HepG2 (cell line): ENCODE measurements around the gene CARMIL1. TPM values are rescaled to one million over a fixed set of nuclear protein-coding genes. Genes with fewer than 3 reads are reported as not detected.

ENCODE experiments used
- ATAC-seq: fragments of 200-7000 bp; cut with Tn5 transposase; 3 replicates; pipeline ENCODE4 v1.9.1; 2020; ENCODE audit warnings: mild to moderate bottlenecking, moderate library complexity
- BruUV-seq: library from RNA; stranded (reverse); fragments of 400-500 nt; replicated peaks from 2 replicates; lab custom pipeline; 2021; lab: Mats Ljungman, UMichigan
- CTCF ChIA-PET: fragments of 300-600 bp; formaldehyde crosslinking; extraction: SDS; loops from one replicate; lab custom pipeline; 2021; ENCODE audit warnings: low total read pairs, inconsistent platforms, low intra/inter-chr PET ratio; lab: Yijun Ruan, JAX
- POLR2A ChIA-PET: fragments of 350-600 bp; sonication (Branson Sonifier 250); formaldehyde crosslinking; loops from one replicate; lab custom pipeline; 2020; ENCODE audit warnings: antibody characterized with exemption, inconsistent platforms; lab: Yijun Ruan, JAX
- DNase-seq: peaks from one replicate; pipeline ENCODE4 v3.0.0-alpha.2; 2015; ENCODE audit warnings: low spot score
- FAIRE-seq: peaks from 3 replicates; lab custom pipeline; 2011; peaks lifted over from hg19 to GRCh38; lab: Jason Lieb, UNC
- H2AFZ ChIP-seq: one replicate; pipeline ENCODE4 v1.6.1; 2011; ENCODE audit warnings: low read length, inconsistent platforms
- H3K27ac ChIP-seq: fragments of 300-600 bp; 3 replicates; pipeline ENCODE4 v1.8.0; 2011; ENCODE audit warnings: mixed run types, mild to moderate bottlenecking, mixed read lengths, low read length, inconsistent platforms; ENCODE audit not compliant: insufficient read depth; ENCODE audit errors: extremely low read length
- H3K27me3 ChIP-seq, 2 experiments: fragments of 200-600 bp in 1 of 2; 2 replicates in 1 of 2; 3 replicates in 1 of 2; pipeline versions ENCODE4 v1.6.0 to v1.8.0; 2011; ENCODE audit warnings: low read length in 2 of 2, mild to moderate bottlenecking in 2 of 2, moderate library complexity in 2 of 2, inconsistent platforms in 1 of 2; ENCODE audit not compliant: insufficient read depth in 2 of 2, control insufficient read depth in 1 of 2
- H3K36me3 ChIP-seq, 2 experiments: fragments of 200-600 bp in 1 of 2; replicated peaks in 1 of 2; 2 replicates in 1 of 2; 3 replicates in 1 of 2; pipeline versions ENCODE4 v1.5.1 to v1.8.0; 2011; ENCODE audit warnings: low read length in 2 of 2, inconsistent platforms in 1 of 2; ENCODE audit not compliant: insufficient read depth in 2 of 2, control insufficient read depth in 1 of 2
- H3K4me1 ChIP-seq: 2 replicates; pipeline ENCODE4 v1.5.1; 2012; ENCODE audit warnings: low read length, inconsistent platforms; ENCODE audit not compliant: insufficient read depth
- H3K4me2 ChIP-seq: 2 replicates; pipeline ENCODE4 v1.6.0; 2011; ENCODE audit warnings: low read depth, low read length, inconsistent platforms
- H3K4me3 ChIP-seq, 3 experiments: fragments of 200-600 bp in 1 of 3; sonication (generic), shearing (Covaris generic) in 1 of 3; replicated peaks in 1 of 3; 2 replicates each; pipeline ENCODE4 v1.5.1; 2011 to 2016; ENCODE audit warnings: low read length in 3 of 3, inconsistent platforms in 2 of 3, low read depth in 2 of 3, mild to moderate bottlenecking in 2 of 3, control low read depth in 1 of 3, mixed read lengths in 1 of 3; ENCODE audit not compliant: insufficient read depth in 1 of 3
- H3K79me2 ChIP-seq: one replicate; pipeline ENCODE4 v1.6.1; 2011; ENCODE audit warnings: low read length, inconsistent platforms; ENCODE audit not compliant: insufficient read depth
- H3K9ac ChIP-seq: 2 replicates; pipeline ENCODE4 v1.6.0; 2011; ENCODE audit warnings: mild to moderate bottlenecking, low read depth, low read length, inconsistent platforms; ENCODE audit not compliant: insufficient read depth
- H3K9me3 ChIP-seq: 2 replicates; pipeline ENCODE4 v1.5.1; 2012; ENCODE audit warnings: mild to moderate bottlenecking, low read length
- H4K20me1 ChIP-seq: 2 replicates; pipeline ENCODE4 v1.6.0; 2011; ENCODE audit warnings: inconsistent platforms, mild to moderate bottlenecking, low read length, moderate library complexity; ENCODE audit not compliant: insufficient read depth
- ATF7 ChIP-seq, 2 experiments: fragments of 450-650 bp in 1 of 2; sonication (generic) in 1 of 2; formaldehyde crosslinking in 1 of 2; IDR thresholded peaks; 2 replicates each; pipeline versions ENCODE4 v1.4.0 to v1.6.1; 2016 to 2020; ENCODE audit warnings: antibody characterized with exemption in 1 of 2, mild to moderate bottlenecking in 1 of 2, missing genetic modification reagents in 1 of 2
- FOXJ3 ChIP-seq: sonication (generic); formaldehyde crosslinking; IDR thresholded peaks from 2 replicates; pipeline ENCODE4 v1.4.0; 2020; ENCODE audit warnings: missing genetic modification reagents, mild to moderate bottlenecking, borderline replicate concordance
- GLI4 ChIP-seq: sonication (generic); formaldehyde crosslinking; IDR thresholded peaks from 2 replicates; pipeline ENCODE4 v1.5.1; 2020; ENCODE audit warnings: missing genetic modification reagents, mild to moderate bottlenecking, moderate library complexity, borderline replicate concordance
- ISL2 ChIP-seq: sonication (generic); formaldehyde crosslinking; IDR thresholded peaks from 2 replicates; pipeline ENCODE4 v1.5.0; 2020; ENCODE audit warnings: missing genetic modification reagents
- SALL2 ChIP-seq: sonication (generic); formaldehyde crosslinking; IDR thresholded peaks from 2 replicates; pipeline ENCODE4 v1.8.1; 2023; ENCODE audit warnings: mild to moderate bottlenecking, missing genetic modification reagents, inconsistent platforms
- SPEN ChIP-seq: sonication (generic); formaldehyde crosslinking; IDR thresholded peaks from 2 replicates; pipeline ENCODE4 v1.5.1; 2020; ENCODE audit warnings: low read depth, mild to moderate bottlenecking, missing genetic modification reagents
- TRIM24 ChIP-seq: sonication (generic); formaldehyde crosslinking; IDR thresholded peaks from 2 replicates; pipeline ENCODE4 v1.8.0; 2022; ENCODE audit warnings: mild to moderate bottlenecking, missing genetic modification reagents
- U2AF1 ChIP-seq: fragments of 200-400 bp; formaldehyde crosslinking; optimal IDR thresholded peaks from 2 replicates; pipeline ENCODE3; 2017; ENCODE audit warnings: mild to moderate bottlenecking, low read depth, low read length
- ZBTB7A ChIP-seq: sonication (generic); formaldehyde crosslinking; IDR thresholded peaks from 2 replicates; pipeline ENCODE4 v1.8.0; 2022; ENCODE audit warnings: mild to moderate bottlenecking, missing genetic modification reagents
- ZNF12 ChIP-seq: sonication (generic); formaldehyde crosslinking; IDR thresholded peaks from 2 replicates; pipeline ENCODE4 v1.5.0; 2020; ENCODE audit warnings: missing genetic modification reagents
- ZNF205 ChIP-seq: IDR thresholded peaks from 2 replicates; pipeline ENCODE4 v1.6.1; 2018; ENCODE audit warnings: missing biosample characterization, missing genetic modification reagents
- ZNF432 ChIP-seq: sonication (generic); formaldehyde crosslinking; IDR thresholded peaks from 2 replicates; pipeline ENCODE4 v1.5.0; 2020; ENCODE audit warnings: missing genetic modification reagents, mild to moderate bottlenecking, borderline replicate concordance
- WGBS: methylation state at CpG from one replicate; pipeline ENCODE4 v1.1.6; 2017; ENCODE audit warnings: low lambda C conversion rate; 5-methylcytosine and 5-hydroxymethylcytosine counted together
- in situ Hi-C: cut with HindIII; loops from 2 replicates; pipeline ENCODE4 v1.10.0; 2017; ENCODE audit warnings: low pct_unique_long_range_greater_than_20kb; ENCODE audit not compliant: extremely low pct_ligation_motif_present
- intact Hi-C: fragments of 100-400 bp; cut with micrococcal nuclease; formaldehyde crosslinking; loops from one replicate; pipeline ENCODE4 v1.10.0; 2022; ENCODE audit not compliant: unreplicated experiment
- polyA plus RNA-seq, 8 experiments: library from polyadenylated mRNA; depleted of rRNA in 3 of 8; stranded (reverse) in 7 of 8; unstranded in 1 of 8; fragments of >200 nt; fragmentation: Illumina TruSeq in 4 of 8; extraction: Trizol in 4 of 8; gene quantifications; 2 replicates each; pipeline versions ENCODE4 v1.2.1 to v1.2.3, GENCODE V29; 2011 to 2016; ENCODE audit warnings: low read depth in 4 of 8, missing spikeins in 1 of 8, mixed read lengths in 1 of 8; ENCODE audit not compliant: insufficient read depth in 1 of 8
- total RNA-seq, 5 experiments: library from RNA; depleted of rRNA; stranded (reverse); fragments of >200 nt; fragmentation: Illumina TruSeq; extraction: Trizol; gene quantifications; 2 replicates each; pipeline ENCODE4 v1.2.3, GENCODE V29; 2016; ENCODE audit warnings: low read depth in 1 of 5
- TF ChIP-seq, protein P1 (sequence below): sonication (generic); formaldehyde crosslinking; IDR thresholded peaks from 2 replicates; pipeline ENCODE4 v1.5.0; 2020; ENCODE audit warnings: missing genetic modification reagents
- TF ChIP-seq, protein P2 (sequence below): sonication (generic); formaldehyde crosslinking; conservative IDR thresholded peaks from 2 replicates; pipeline ENCODE4 v1.4.0; 2020; ENCODE audit warnings: missing genetic modification reagents
- TF ChIP-seq, protein P3 (sequence below): sonication (generic); formaldehyde crosslinking; IDR thresholded peaks from 2 replicates; pipeline ENCODE4 v1.4.0; 2020; ENCODE audit warnings: mild to moderate bottlenecking, missing genetic modification reagents

Gene CARMIL1
- total and polyA plus RNA-seq, 2 of the 13 experiments (the other 11 are each of a cell fraction or from before 2014, with no cell fraction given): 1.8 to 2.6 TPM

DNA sequence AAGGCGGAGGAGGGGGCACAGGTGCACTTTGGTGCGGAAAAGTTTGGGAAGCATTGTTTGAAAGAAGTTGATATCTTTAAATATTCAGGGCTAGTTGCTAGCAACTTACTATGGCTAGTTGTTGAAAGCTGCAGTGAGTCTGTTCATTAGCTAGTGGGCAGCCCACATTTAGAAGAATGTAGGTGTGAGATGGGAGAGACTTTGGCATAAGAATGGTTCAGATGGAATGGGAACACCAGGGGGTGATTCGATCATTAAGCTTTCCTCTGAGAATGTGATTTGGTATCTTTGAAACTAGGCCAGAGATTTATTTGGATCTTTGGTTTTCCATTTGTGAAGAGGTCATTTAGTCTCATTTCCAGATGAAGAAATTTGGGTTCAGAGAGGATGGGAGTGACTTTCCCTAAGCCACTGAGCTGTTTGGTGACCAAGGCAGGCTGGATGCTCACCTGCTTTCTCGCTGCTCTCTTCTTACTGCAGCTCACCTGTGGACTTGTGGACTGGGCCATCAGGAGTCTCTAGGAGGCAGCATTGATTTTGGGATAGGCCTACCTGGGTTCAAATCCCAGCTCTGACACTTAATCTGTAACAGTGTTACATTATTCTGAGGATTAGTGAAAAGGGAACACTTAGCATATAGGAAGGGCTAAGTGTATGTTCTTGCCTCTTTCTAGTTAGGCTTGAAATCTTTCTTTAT is 62.9 kb downstream of the CARMIL1 start:
- CTCF ChIA-PET: no interaction called here
- no peak for ATAC-seq
- H3K9me3 ChIP-seq: no peaks in the 10 kb centered on the region
- TF ChIP-seq TRIM24 (CRISPR knock-in tag) (no peak), ZBTB7A (CRISPR knock-in tag) (no peak), GLI4 (CRISPR knock-in tag) (no peak), ZNF205 (CRISPR knock-in tag) (no peak), ATF7 (IDR thresholded peaks at IDR 0.05) (no peak), ATF7 (CRISPR knock-in tag; IDR thresholded peaks at IDR 0.05) (no peak), U2AF1 (no peak), SPEN (no peak), ISL2 (CRISPR knock-in tag) (no peak), SALL2 (CRISPR knock-in tag) (no peak), ZNF12 (CRISPR knock-in tag) (no peak), ZNF432 (CRISPR knock-in tag) (no peak), FOXJ3 (CRISPR knock-in tag) (no peak)
- TF ChIP-seq, protein P1, sequence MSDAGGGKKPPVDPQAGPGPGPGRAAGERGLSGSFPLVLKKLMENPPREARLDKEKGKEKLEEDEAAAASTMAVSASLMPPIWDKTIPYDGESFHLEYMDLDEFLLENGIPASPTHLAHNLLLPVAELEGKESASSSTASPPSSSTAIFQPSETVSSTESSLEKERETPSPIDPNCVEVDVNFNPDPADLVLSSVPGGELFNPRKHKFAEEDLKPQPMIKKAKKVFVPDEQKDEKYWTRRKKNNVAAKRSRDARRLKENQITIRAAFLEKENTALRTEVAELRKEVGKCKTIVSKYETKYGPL (CRISPR knock-in tag): no peak
- TF ChIP-seq, protein P2, sequence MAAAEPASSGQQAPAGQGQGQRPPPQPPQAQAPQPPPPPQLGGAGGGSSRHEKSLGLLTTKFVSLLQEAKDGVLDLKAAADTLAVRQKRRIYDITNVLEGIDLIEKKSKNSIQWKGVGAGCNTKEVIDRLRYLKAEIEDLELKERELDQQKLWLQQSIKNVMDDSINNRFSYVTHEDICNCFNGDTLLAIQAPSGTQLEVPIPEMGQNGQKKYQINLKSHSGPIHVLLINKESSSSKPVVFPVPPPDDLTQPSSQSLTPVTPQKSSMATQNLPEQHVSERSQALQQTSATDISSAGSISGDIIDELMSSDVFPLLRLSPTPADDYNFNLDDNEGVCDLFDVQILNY (CRISPR knock-in tag): no peak
- TF ChIP-seq, protein P3, sequence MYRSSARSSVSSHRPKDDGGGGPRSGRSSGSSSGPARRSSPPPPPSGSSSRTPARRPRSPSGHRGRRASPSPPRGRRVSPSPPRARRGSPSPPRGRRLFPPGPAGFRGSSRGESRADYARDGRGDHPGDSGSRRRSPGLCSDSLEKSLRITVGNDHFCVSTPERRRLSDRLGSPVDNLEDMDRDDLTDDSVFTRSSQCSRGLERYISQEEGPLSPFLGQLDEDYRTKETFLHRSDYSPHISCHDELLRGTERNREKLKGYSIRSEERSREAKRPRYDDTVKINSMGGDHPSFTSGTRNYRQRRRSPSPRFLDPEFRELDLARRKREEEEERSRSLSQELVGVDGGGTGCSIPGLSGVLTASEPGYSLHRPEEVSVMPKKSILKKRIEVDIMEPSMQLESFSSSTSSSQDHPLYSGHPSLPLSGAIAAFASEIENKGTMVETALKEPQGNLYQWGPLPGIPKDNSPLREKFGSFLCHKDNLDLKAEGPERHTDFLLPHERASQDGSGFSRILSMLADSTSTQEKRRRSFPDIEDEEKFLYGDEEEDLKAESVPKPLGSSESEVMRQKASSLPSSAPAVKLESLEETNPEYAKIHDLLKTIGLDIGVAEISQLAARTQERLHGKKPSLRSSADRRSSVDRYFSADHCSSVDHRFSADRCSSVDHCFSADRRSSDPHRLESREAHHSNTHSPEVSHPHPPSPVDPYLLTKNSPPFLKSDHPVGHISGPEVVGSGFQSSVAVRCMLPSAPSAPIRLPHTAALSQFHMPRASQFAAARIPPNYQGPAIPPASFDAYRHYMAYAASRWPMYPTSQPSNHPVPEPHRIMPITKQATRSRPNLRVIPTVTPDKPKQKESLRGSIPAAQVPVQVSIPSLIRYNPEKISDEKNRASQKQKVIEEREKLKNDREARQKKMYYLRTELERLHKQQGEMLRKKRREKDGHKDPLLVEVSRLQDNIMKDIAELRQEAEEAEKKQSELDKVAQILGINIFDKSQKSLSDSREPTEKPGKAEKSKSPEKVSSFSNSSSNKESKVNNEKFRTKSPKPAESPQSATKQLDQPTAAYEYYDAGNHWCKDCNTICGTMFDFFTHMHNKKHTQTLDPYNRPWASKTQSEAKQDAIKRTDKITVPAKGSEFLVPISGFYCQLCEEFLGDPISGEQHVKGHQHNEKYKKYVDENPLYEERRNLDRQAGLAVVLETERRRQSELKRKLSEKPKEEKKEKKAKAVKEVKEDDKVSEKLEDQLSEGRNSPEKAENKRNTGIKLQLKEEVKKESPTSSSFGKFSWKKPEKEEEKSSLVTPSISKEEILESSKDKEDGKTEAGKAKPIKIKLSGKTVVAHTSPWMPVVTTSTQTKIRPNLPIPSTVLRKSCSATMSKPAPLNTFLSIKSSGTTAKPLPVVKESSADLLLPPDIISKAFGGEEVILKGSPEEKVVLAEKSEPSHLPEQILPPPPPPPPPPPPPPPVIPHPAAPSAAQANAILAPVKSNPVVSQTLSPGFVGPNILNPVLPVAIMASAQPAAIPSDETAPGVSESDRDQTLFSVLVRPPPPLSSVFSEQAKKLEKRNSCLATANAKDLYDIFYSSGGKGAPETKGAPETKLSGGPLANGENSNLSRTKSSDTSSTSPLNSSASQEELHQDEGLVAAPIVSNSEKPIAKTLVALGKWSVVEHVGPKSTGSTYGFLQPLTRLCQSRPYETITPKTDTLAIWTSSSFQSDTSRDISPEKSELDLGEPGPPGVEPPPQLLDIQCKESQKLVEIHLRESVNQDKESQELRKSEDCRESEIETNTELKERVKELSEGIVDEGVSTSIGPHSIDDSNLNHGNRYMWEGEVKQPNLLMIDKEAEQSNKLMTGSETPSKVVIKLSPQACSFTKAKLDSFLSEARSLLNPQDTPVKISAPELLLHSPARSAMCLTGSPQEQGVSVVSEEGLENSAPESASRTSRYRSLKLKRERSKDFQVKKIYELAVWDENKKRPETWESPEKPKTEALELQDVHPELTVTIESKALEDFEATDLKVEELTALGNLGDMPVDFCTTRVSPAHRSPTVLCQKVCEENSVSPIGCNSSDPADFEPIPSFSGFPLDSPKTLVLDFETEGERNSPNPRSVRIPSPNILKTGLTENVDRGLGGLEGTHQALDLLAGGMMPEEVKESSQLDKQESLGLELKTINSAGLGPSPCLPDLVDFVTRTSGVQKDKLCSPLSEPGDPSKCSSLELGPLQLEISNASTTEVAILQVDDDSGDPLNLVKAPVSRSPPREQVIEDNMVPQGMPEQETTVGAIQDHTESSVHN: no peak

More for the DNA sequence above, 62.9 kb downstream of the CARMIL1 start:
- Histone ChIP-seq H3K4me1 (no peaks in the 10 kb centered on the region), H3K27ac (no peak overlapping the region), H2AFZ (no peak overlapping the region), H3K4me3 (no peak overlapping the region), H3K27me3 (no peaks in the 10 kb centered on the region), H3K4me2 (no peak overlapping the region), H3K79me2 (no peaks in the 10 kb centered on the region), H3K9ac (no peak overlapping the region), H3K36me3 (no peaks in the 10 kb centered on the region), H4K20me1 (no peaks in the 10 kb centered on the region)
- intact Hi-C loops: no loop called here
- in situ Hi-C loops: no loop called here
- FAIRE-seq (no peak), DNase-seq (no peak)
- POLR2A ChIA-PET: no interaction called here
- 62% methylated on average over 4 of the region's 4 CpGs for WGBS
- BruUV-seq: no TSS peak
